B cell (primary cell): ENCODE data around the gene VASN. TPM values are rescaled to one million over a fixed set of nuclear protein-coding genes. Genes with fewer than 3 reads are reported as not detected.

ENCODE experiments used
- ATAC-seq: fragments of 200-7000 bp; cut with Tn5 transposase; one replicate; pipeline ENCODE4 v1.10.0; 2021; ENCODE audit warnings: low read depth, mild to moderate bottlenecking, moderate number of reproducible peaks, moderate library complexity
- CTCF ChIA-PET: fragments of 350-600 bp; sonication (Branson Sonifier 250); formaldehyde crosslinking; loops from one replicate; lab custom pipeline; 2021; ENCODE audit warnings: antibody characterized with exemption, inconsistent platforms; lab: Charles Lee
- POLR2A ChIA-PET: fragments of 350-600 bp; sonication (Branson Sonifier 250); formaldehyde crosslinking; loops from one replicate; lab custom pipeline; 2021; ENCODE audit warnings: antibody characterized with exemption; lab: Charles Lee
- DNase-seq: peaks from one replicate; pipeline ENCODE4 v3.0.0; 2013
- H2AFZ ChIP-seq: 2 replicates; pipeline ENCODE4 v1.6.1; 2012; ENCODE audit warnings: mild to moderate bottlenecking, low read depth, low read length; ENCODE audit not compliant: insufficient read depth, poor library complexity, severe bottlenecking
- H3K27ac ChIP-seq, 2 donors: 1 replicate in 1 of 2; 2 replicates in 1 of 2; pipeline ENCODE4 v1.5.1; 2012 to 2013; ENCODE audit warnings: low read length in 2 of 2, mild to moderate bottlenecking in 2 of 2, moderate library complexity in 1 of 2
- H3K27me3 ChIP-seq, 4 experiments: fragments of 200-600 bp in 1 of 4; sonication (generic) in 1 of 4; replicated peaks in 1 of 4; 1 replicate in 2 of 4; 2 replicates in 2 of 4; pipeline versions ENCODE4 v1.6.1 to v1.7.0; 2013 to 2016; ENCODE audit warnings: low read length in 3 of 4, mild to moderate bottlenecking in 2 of 4, mixed read lengths in 1 of 4, moderate library complexity in 1 of 4; ENCODE audit not compliant: insufficient read depth in 4 of 4, control insufficient read depth in 3 of 4; ENCODE audit errors: control extremely low read depth in 1 of 4
- H3K36me3 ChIP-seq, 2 experiments: replicated peaks in 1 of 2; 1 replicate in 1 of 2; 2 replicates in 1 of 2; pipeline versions ENCODE4 v1.6.1 to v1.7.1; 2013; ENCODE audit warnings: low read length in 1 of 2; ENCODE audit not compliant: insufficient read depth in 2 of 2, control insufficient read depth in 1 of 2; ENCODE audit errors: control extremely low read depth in 1 of 2, extremely low read depth in 1 of 2
- H3K4me1 ChIP-seq, 2 donors: fragments of 200-600 bp in 1 of 2; sonication (generic) in 1 of 2; 1 replicate in 1 of 2; 2 replicates in 1 of 2; pipeline versions ENCODE4 v1.5.1 to v1.6.1; 2013 to 2017; ENCODE audit warnings: low read length in 2 of 2; ENCODE audit not compliant: control insufficient read depth in 2 of 2, insufficient read depth in 2 of 2
- H3K4me2 ChIP-seq: replicated peaks from 2 replicates; pipeline ENCODE3; 2012; ENCODE audit warnings: mild to moderate bottlenecking, low read depth, low read length; ENCODE audit not compliant: poor library complexity, severe bottlenecking
- H3K4me3 ChIP-seq, 5 experiments: fragments of 200-600 bp in 1 of 5; sonication (generic) in 1 of 5; 1 replicate in 3 of 5; 2 replicates in 2 of 5; pipeline versions ENCODE4 v1.5.1 to v1.7.0; 2011 to 2016; ENCODE audit warnings: low read length in 4 of 5, mild to moderate bottlenecking in 4 of 5, low read depth in 2 of 5, control low read depth in 1 of 5, moderate library complexity in 1 of 5; ENCODE audit not compliant: insufficient read depth in 1 of 5; ENCODE audit errors: control extremely low read depth in 1 of 5, extremely low read depth in 1 of 5
- H3K79me2 ChIP-seq: fragments of 200-600 bp; sonication (generic); one replicate; pipeline ENCODE4 v1.6.0; 2016; ENCODE audit warnings: low read length; ENCODE audit not compliant: control insufficient read depth, insufficient read depth
- H3K9ac ChIP-seq: fragments of 200-600 bp; sonication (generic); 2 replicates; pipeline ENCODE4 v1.6.1; 2017; ENCODE audit warnings: mild to moderate bottlenecking, low read length, moderate library complexity
- H3K9me3 ChIP-seq, 3 donors: one replicate each; pipeline versions ENCODE4 v1.6.1 to v1.7.1; 2013; ENCODE audit warnings: low read length in 2 of 3; ENCODE audit not compliant: control insufficient read depth in 2 of 3, insufficient read depth in 1 of 3; ENCODE audit errors: control extremely low read depth in 1 of 3
- H4K20me1 ChIP-seq: 2 replicates; pipeline ENCODE4 v1.6.0; 2012; ENCODE audit warnings: mild to moderate bottlenecking, low read length; ENCODE audit not compliant: insufficient read depth, control insufficient read depth, poor library complexity, severe bottlenecking
- H3K27ac Mint-ChIP-seq: one replicate; pipeline ENCODE4 v1.8.0; 2021; ENCODE audit warnings: mixed read lengths
- H3K27me3 Mint-ChIP-seq: one replicate; pipeline ENCODE4 v1.8.0; 2021; ENCODE audit warnings: mixed read lengths
- H3K4me1 Mint-ChIP-seq: one replicate; pipeline ENCODE4 v1.8.0; 2021; ENCODE audit warnings: mixed read lengths
- H3K4me3 Mint-ChIP-seq: one replicate; pipeline ENCODE4 v1.8.0; 2021; ENCODE audit warnings: mixed read lengths
- H3K9me3 Mint-ChIP-seq: one replicate; pipeline ENCODE4 v1.8.0; 2022; ENCODE audit warnings: mixed read lengths; ENCODE audit not compliant: insufficient read depth
- WGBS: methylation state at CpG from one replicate; pipeline ENCODE4 v1.1.5; 2013; ENCODE audit warnings: missing lambda C conversion rate; ENCODE audit not compliant: insufficient coverage; 5-methylcytosine and 5-hydroxymethylcytosine counted together
- intact Hi-C: fragments of 100-400 bp; cut with micrococcal nuclease; formaldehyde crosslinking; loops from one replicate; pipeline ENCODE4 v1.10.0; 2022
- polyA plus RNA-seq: library from polyadenylated mRNA; depleted of rRNA; stranded (reverse); fragments of >200 nt; gene quantifications from 2 replicates; pipeline ENCODE4 v1.2.3, GENCODE V29; 2012
- total RNA-seq, 2 donors: library from RNA; stranded (reverse); fragments of 120-200 nt in 1 of 2; gene quantifications; 1 replicate in 1 of 2; 2 replicates in 1 of 2; pipeline versions ENCODE4 v1.2.3 to v1.2.4, GENCODE V29; 2013 to 2022
- TF ChIP-seq, protein P1 (sequence below): fragments of 200-600 bp; IDR thresholded peaks from one replicate; pipeline ENCODE4 v1.8.0; 2022; ENCODE audit warnings: antibody characterized with exemption, mild to moderate bottlenecking

The VASN gene
- total and polyA plus RNA-seq, 2 donors (not counting 1 experiment from before 2014, with no cell fraction given): 0.57 to 0.76 TPM

DNA sequence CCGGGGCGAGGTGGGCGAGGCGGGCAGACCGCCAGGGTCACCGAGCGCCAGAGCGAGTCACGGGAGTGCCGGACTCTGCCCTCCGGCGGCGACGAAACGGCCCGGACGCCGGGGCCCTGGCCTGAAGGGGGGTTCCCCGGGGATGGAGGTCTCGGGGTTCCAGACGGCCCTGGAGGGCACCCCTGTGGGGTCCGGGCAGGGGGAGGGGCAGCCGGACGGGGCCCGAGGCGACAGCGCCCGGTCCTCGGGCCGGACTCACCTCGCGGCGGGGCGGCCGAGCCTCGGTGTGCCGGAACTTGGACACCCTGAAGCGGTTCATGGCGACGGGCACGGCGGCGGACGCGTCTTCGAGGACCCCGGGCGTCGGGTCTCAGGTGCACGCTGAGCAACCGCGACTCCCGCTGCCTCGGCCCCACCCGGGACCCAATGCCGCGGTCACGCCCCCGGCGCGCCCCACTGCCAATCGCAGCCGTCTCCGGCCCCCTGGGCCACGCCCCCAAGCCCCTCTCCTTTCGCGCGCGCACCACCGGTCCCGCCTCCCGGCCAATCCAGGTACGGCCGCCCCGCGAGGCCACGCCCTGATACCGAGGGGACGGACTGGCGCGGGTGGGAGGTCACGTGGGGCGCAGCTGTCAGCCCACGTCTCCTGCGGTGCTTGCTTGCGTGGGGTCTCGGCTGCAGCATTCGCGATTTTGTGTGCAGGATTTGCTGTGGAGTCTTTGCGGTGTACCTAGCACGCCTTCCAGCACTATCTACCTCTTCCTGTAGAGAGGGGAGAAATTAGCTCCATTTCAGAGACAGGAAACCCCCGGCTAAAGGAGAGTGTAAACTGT lies 44.8 kb downstream of the VASN start, which contains the start of gene CORO7:
Gene CORO7, minus strand, starts transcription at position 397 of the 833 bp plus-strand sequence. Its CDS starts 78 bp downstream, at position 319.
- WGBS: under 1% methylated on average over 88 of the region's 92 CpGs
- Histone ChIP-seq H3K4me2 (peak within 1 kb of the TSS; percentile 78), H3K9me3 (no peaks in the 10 kb centered on the region), H3K4me3 (peak within 1 kb of the TSS; percentile 62 to 94 (median 78)), H2AFZ (peak within 1 kb of the TSS; percentile 60), H4K20me1 (peaks cover 44% of the 10 kb centered on the region), H3K27ac (peak within 1 kb of the TSS; percentile 91 to 95), H3K79me2 (peaks cover 45% of the 10 kb centered on the region), H3K36me3 (peaks cover 0 to 19% of the 10 kb centered on the region in 2 experiments), H3K9ac (peak within 1 kb of the TSS; percentile 95), H3K27me3 (no peaks in the 10 kb centered on the region), H3K4me1 (peaks cover 24 to 35% of the 10 kb centered on the region in 2 donors)
- ATAC-seq (peak; percentile 90), DNase-seq (peak; percentile 99)
- H3K27me3 Mint-ChIP-seq: no peaks in the 10 kb centered on the region
- CTCF ChIA-PET: interaction anchor here (0.8 to 10.7 kb wide), 9 partner anchors 14 to 200 kb away, joined by 3 to 108 read pairs (median 4); no protein-coding TSS in a partner anchor
- no peaks in the 10 kb centered on the region for H3K9me3 Mint-ChIP-seq
- POLR2A ChIA-PET: interaction anchor here (0.6 to 1.2 kb wide), 7 partner anchors 13 to 213 kb away, joined by 3 to 5 read pairs (median 4); partner anchors contain the start of gene HMOX2
- peaks cover 31% of the 10 kb centered on the region for H3K4me1 Mint-ChIP-seq
- peak within 1 kb of the TSS; percentile 96 for H3K4me3 Mint-ChIP-seq
- TF ChIP-seq, protein P1, sequence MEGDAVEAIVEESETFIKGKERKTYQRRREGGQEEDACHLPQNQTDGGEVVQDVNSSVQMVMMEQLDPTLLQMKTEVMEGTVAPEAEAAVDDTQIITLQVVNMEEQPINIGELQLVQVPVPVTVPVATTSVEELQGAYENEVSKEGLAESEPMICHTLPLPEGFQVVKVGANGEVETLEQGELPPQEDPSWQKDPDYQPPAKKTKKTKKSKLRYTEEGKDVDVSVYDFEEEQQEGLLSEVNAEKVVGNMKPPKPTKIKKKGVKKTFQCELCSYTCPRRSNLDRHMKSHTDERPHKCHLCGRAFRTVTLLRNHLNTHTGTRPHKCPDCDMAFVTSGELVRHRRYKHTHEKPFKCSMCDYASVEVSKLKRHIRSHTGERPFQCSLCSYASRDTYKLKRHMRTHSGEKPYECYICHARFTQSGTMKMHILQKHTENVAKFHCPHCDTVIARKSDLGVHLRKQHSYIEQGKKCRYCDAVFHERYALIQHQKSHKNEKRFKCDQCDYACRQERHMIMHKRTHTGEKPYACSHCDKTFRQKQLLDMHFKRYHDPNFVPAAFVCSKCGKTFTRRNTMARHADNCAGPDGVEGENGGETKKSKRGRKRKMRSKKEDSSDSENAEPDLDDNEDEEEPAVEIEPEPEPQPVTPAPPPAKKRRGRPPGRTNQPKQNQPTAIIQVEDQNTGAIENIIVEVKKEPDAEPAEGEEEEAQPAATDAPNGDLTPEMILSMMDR: no peak
- intact Hi-C loops: loop anchor here (1.0 to 5.0 kb wide), 8 partner anchors 9 to 699 kb away; partner anchors contain the start of genes DNAJA3, MGRN1, PAM16 and TFAP4
- H3K27ac Mint-ChIP-seq: peak within 1 kb of the TSS; percentile 95
